H1 (cell line): Measurements from ENCODE around the gene FMNL1. TPM values are rescaled to one million over a fixed set of nuclear protein-coding genes. Genes with fewer than 3 reads are reported as not detected.

Experiments
- CTCF ChIA-PET: fragments of 300-600 bp; sonication (Branson Sonifier 250); formaldehyde crosslinking; loops from one replicate; lab custom pipeline; 2021; ENCODE audit not compliant: partially characterized antibody; lab: Charles Lee
- POLR2A ChIA-PET: fragments of 300-600 bp; sonication (Branson Sonifier 250); formaldehyde crosslinking; loops from one replicate; lab custom pipeline; 2021; ENCODE audit warnings: inconsistent platforms; ENCODE audit not compliant: partially characterized antibody; lab: Charles Lee
- DNase-seq, 2 experiments: peaks; one replicate each; pipeline versions ENCODE4 v3.0.0 to v3.0.0-alpha.2; 2010 to 2022; ENCODE audit warnings: low spot score in 2 of 2, low read depth in 1 of 2, mixed read lengths in 1 of 2
- FAIRE-seq: peaks from 2 replicates; lab custom pipeline; 2011; peaks lifted over from hg19 to GRCh38; lab: Jason Lieb, UNC
- H2AFZ ChIP-seq: 2 replicates; pipeline ENCODE4 v1.8.1; 2012; ENCODE audit warnings: low read length, inconsistent platforms
- H2AK5ac ChIP-seq: 2 replicates; pipeline ENCODE4 v1.6.1; 2013; ENCODE audit warnings: low read depth, low read length
- H2BK120ac ChIP-seq: replicated peaks from 2 replicates; pipeline ENCODE3; 2013; ENCODE audit warnings: low read depth, low read length, inconsistent platforms
- H2BK12ac ChIP-seq: 2 replicates; pipeline ENCODE4 v1.6.1; 2013; ENCODE audit warnings: low read depth, low read length
- H2BK15ac ChIP-seq: 2 replicates; pipeline ENCODE4 v1.6.1; 2013; ENCODE audit warnings: low read length
- H2BK20ac ChIP-seq: 2 replicates; pipeline ENCODE4 v1.6.1; 2013; ENCODE audit warnings: low read length
- H2BK5ac ChIP-seq: 2 replicates; pipeline ENCODE4 v1.6.1; 2013; ENCODE audit warnings: low read depth, low read length
- H3K14ac ChIP-seq: 2 replicates; pipeline ENCODE4 v1.6.1; 2013; ENCODE audit warnings: inconsistent platforms; ENCODE audit not compliant: insufficient read length
- H3K18ac ChIP-seq: 2 replicates; pipeline ENCODE4 v1.6.1; 2013; ENCODE audit warnings: low read length; ENCODE audit errors: extremely low read depth
- H3K23ac ChIP-seq: 2 replicates; pipeline ENCODE4 v1.6.1; 2013; ENCODE audit warnings: inconsistent platforms; ENCODE audit not compliant: insufficient read length
- H3K23me2 ChIP-seq: 2 replicates; pipeline ENCODE4 v1.6.1; 2013; ENCODE audit warnings: low read depth, low read length
- H3K27ac ChIP-seq: 2 replicates; pipeline ENCODE4 v1.6.1; 2011; ENCODE audit warnings: low read depth, low read length, inconsistent platforms
- H3K27me3 ChIP-seq, 4 experiments: replicated peaks in 1 of 4; 1 replicate in 1 of 4; 2 replicates in 3 of 4; pipeline versions ENCODE4 v1.6.1 to v1.8.1; 2011 to 2013; ENCODE audit warnings: low read length in 3 of 4, mild to moderate bottlenecking in 3 of 4, inconsistent platforms in 2 of 4, mixed read lengths in 2 of 4, moderate library complexity in 1 of 4; ENCODE audit not compliant: control insufficient read depth in 3 of 4, insufficient read depth in 3 of 4; ENCODE audit errors: extremely low read depth in 1 of 4
- H3K36me3 ChIP-seq, 4 experiments: 2 replicates each; pipeline versions ENCODE4 v1.6.1 to v1.8.1; 2011 to 2013; ENCODE audit warnings: mild to moderate bottlenecking in 4 of 4, low read length in 3 of 4, moderate library complexity in 2 of 4, control low read depth in 1 of 4, inconsistent platforms in 1 of 4; ENCODE audit not compliant: insufficient read depth in 4 of 4, control insufficient read depth in 2 of 4
- H3K4ac ChIP-seq: replicated peaks from 2 replicates; pipeline ENCODE3; 2013; ENCODE audit warnings: low read length, low read depth, mixed read lengths, inconsistent platforms; ENCODE audit not compliant: insufficient read length
- H3K4me1 ChIP-seq, 4 experiments: replicated peaks in 1 of 4; 1 replicate in 1 of 4; 2 replicates in 3 of 4; pipeline versions ENCODE4 v1.6.1 to v1.8.1; 2011 to 2013; ENCODE audit warnings: low read length in 3 of 4, inconsistent platforms in 2 of 4, mixed read lengths in 1 of 4; ENCODE audit not compliant: insufficient read depth in 4 of 4, control insufficient read depth in 3 of 4
- H3K4me2 ChIP-seq, 2 experiments: 2 replicates each; pipeline versions ENCODE4 v1.6.1 to v1.8.1; 2011 to 2013; ENCODE audit warnings: low read depth in 2 of 2, low read length in 2 of 2, control low read depth in 1 of 2, inconsistent platforms in 1 of 2, mild to moderate bottlenecking in 1 of 2; ENCODE audit not compliant: insufficient read depth in 1 of 2
- H3K4me3 ChIP-seq, 4 experiments: fragments of 200-600, 300-600 bp in 1 of 4; sonication (generic), shearing (Covaris generic), sonication (Bioruptor Twin) in 1 of 4; 2 replicates each; pipeline versions ENCODE4 v1.5.1 to v1.8.1; 2011 to 2016; ENCODE audit warnings: low read length in 4 of 4, low read depth in 3 of 4, control low read depth in 2 of 4, inconsistent platforms in 2 of 4, mild to moderate bottlenecking in 2 of 4, mixed read lengths in 1 of 4, moderate library complexity in 1 of 4; ENCODE audit not compliant: insufficient read depth in 2 of 4; ENCODE audit errors: extremely low read depth in 1 of 4
- H3K56ac ChIP-seq: replicated peaks from 2 replicates; pipeline ENCODE3; 2013; ENCODE audit warnings: low read depth, mild to moderate bottlenecking, mixed read lengths, low read length, inconsistent platforms; ENCODE audit not compliant: insufficient read length
- H3K79me1 ChIP-seq: 2 replicates; pipeline ENCODE4 v1.6.1; 2013; ENCODE audit warnings: low read depth, low read length, control low read depth
- H3K79me2 ChIP-seq, 2 experiments: 2 replicates each; pipeline versions ENCODE4 v1.6.1 to v1.8.1; 2012 to 2013; ENCODE audit warnings: low read length in 2 of 2, mild to moderate bottlenecking in 2 of 2, inconsistent platforms in 1 of 2; ENCODE audit not compliant: insufficient read depth in 2 of 2, control insufficient read depth in 1 of 2
- H3K9ac ChIP-seq, 4 experiments: replicated peaks in 1 of 4; 1 replicate in 1 of 4; 2 replicates in 3 of 4; pipeline versions ENCODE4 v1.6.1 to v1.8.1; 2011 to 2013; ENCODE audit warnings: low read depth in 3 of 4, low read length in 3 of 4, control low read depth in 2 of 4, mild to moderate bottlenecking in 2 of 4, moderate library complexity in 2 of 4, inconsistent platforms in 1 of 4; ENCODE audit errors: extremely low read depth in 1 of 4
- H3K9me3 ChIP-seq, 2 experiments: 2 replicates each; pipeline versions ENCODE4 v1.6.1 to v1.8.1; 2012 to 2013; ENCODE audit warnings: mild to moderate bottlenecking in 2 of 2, moderate library complexity in 2 of 2, control low read depth in 1 of 2, inconsistent platforms in 1 of 2, low read depth in 1 of 2, low read length in 1 of 2, mixed read lengths in 1 of 2; ENCODE audit not compliant: insufficient read depth in 2 of 2
- H4K20me1 ChIP-seq, 2 experiments: replicated peaks in 1 of 2; 2 replicates each; pipeline versions ENCODE3 to v1.8.1; 2011 to 2013; ENCODE audit warnings: inconsistent platforms in 2 of 2, low read length in 2 of 2, mild to moderate bottlenecking in 1 of 2; ENCODE audit not compliant: insufficient read depth in 2 of 2, control insufficient read depth in 1 of 2
- H4K5ac ChIP-seq: 2 replicates; pipeline ENCODE4 v1.6.1; 2013; ENCODE audit warnings: low read length, low read depth, mixed read lengths, inconsistent platforms; ENCODE audit not compliant: insufficient read length
- H4K8ac ChIP-seq: 2 replicates; pipeline ENCODE4 v1.8.0; 2013; ENCODE audit warnings: mild to moderate bottlenecking, moderate library complexity, low read length, inconsistent platforms; ENCODE audit not compliant: insufficient read depth; ENCODE audit errors: extremely low read depth
- H4K91ac ChIP-seq: replicated peaks from 2 replicates; pipeline ENCODE3; 2013; ENCODE audit warnings: low read length, mixed read lengths, inconsistent platforms; ENCODE audit not compliant: insufficient read length
- BACH1 ChIP-seq: IDR thresholded peaks from 2 replicates; pipeline ENCODE4 v1.6.1; 2012; ENCODE audit warnings: low read length, improper control_type of control experiment
- CBX8 ChIP-seq: fragments of 300-800, 300-1000 bp; sonication (generic); IDR thresholded peaks from 2 replicates; pipeline ENCODE4 v1.7.1; 2016; ENCODE audit warnings: low read depth, low read length, borderline replicate concordance
- CREB1 ChIP-seq: IDR thresholded peaks from 2 replicates; pipeline ENCODE4 v1.6.1; 2012; ENCODE audit warnings: inconsistent platforms
- EP300 ChIP-seq, 2 experiments: IDR thresholded peaks; 1 replicate in 1 of 2; 2 replicates in 1 of 2; pipeline ENCODE4 v1.6.1; 2011 to 2012; ENCODE audit warnings: low read depth in 2 of 2, low read length in 2 of 2, mild to moderate bottlenecking in 2 of 2, borderline replicate concordance in 1 of 2, inconsistent platforms in 1 of 2, moderate library complexity in 1 of 2
- NANOG ChIP-seq: IDR thresholded peaks from 2 replicates; pipeline ENCODE4 v1.6.1; 2011; ENCODE audit warnings: low read length, low read depth, mild to moderate bottlenecking, inconsistent platforms; ENCODE audit not compliant: insufficient read depth, poor library complexity, severe bottlenecking
- RFX5 ChIP-seq: IDR thresholded peaks from 2 replicates; pipeline ENCODE4 v1.6.1; 2011; ENCODE audit warnings: low read depth, low read length, improper control_type of control experiment, borderline replicate concordance
- RNF2 ChIP-seq: fragments of 200-900, 300-1000 bp; sonication (generic); IDR thresholded peaks from 2 replicates; pipeline ENCODE4 v1.7.1; 2016; ENCODE audit warnings: borderline replicate concordance, low read depth, mild to moderate bottlenecking, antibody characterized with exemption, low read length; ENCODE audit not compliant: poor library complexity, severe bottlenecking; ENCODE audit errors: missing control alignments
- RXRA ChIP-seq: IDR thresholded peaks from 2 replicates; pipeline ENCODE4 v1.6.1; 2011; ENCODE audit warnings: low read depth, mild to moderate bottlenecking, low read length, moderate library complexity; ENCODE audit not compliant: insufficient read depth
- SAP30 ChIP-seq: fragments of 300-600 bp; sonication (generic); IDR thresholded peaks from 2 replicates; pipeline ENCODE4 v1.7.1; 2012; ENCODE audit warnings: low read length, moderate library complexity, mild to moderate bottlenecking, inconsistent platforms; ENCODE audit not compliant: insufficient read depth, insufficient replicate concordance
- SP2 ChIP-seq: IDR thresholded peaks from 2 replicates; pipeline ENCODE4 v1.6.1; 2012; ENCODE audit warnings: mild to moderate bottlenecking, low read length, inconsistent platforms
- SUZ12 ChIP-seq: fragments of 200-600 bp; sonication (generic); IDR thresholded peaks from 2 replicates; pipeline ENCODE4 v1.6.1; 2012; ENCODE audit warnings: mild to moderate bottlenecking, inconsistent platforms, low read length, moderate library complexity, mixed read lengths
- TAF1 ChIP-seq: IDR thresholded peaks from 2 replicates; pipeline ENCODE4 v1.6.1; 2011; ENCODE audit warnings: mild to moderate bottlenecking, low read depth, low read length
- TCF12 ChIP-seq: IDR thresholded peaks from 2 replicates; pipeline ENCODE4 v1.6.1; 2011; ENCODE audit warnings: low read depth, mild to moderate bottlenecking, low read length
- WGBS, 2 experiments: shearing (Covaris generic) in 1 of 2; methylation state at CpG; one replicate each; pipeline versions ENCODE4 v1.1.6 to v1.1.7; 2013 to 2015; ENCODE audit warnings: low lambda C conversion rate in 2 of 2, mixed read lengths in 2 of 2, inconsistent platforms in 1 of 2, low coverage in 1 of 2, missing lambda C conversion rate in 1 of 2; ENCODE audit not compliant: insufficient replicate concordance in 2 of 2, insufficient coverage in 1 of 2, insufficient read length in 1 of 2; ENCODE audit errors: extremely low coverage in 1 of 2, missing lambda C conversion rate in 1 of 2; 5-methylcytosine and 5-hydroxymethylcytosine counted together
- polyA plus RNA-seq, 7 experiments: library from polyadenylated mRNA; depleted of rRNA in 3 of 7; stranded (reverse) in 5 of 7; unstranded in 2 of 7; fragments of >200 nt in 5 of 7; fragments of 200-250 nt in 2 of 7; gene quantifications; 1 replicate in 5 of 7; 2 replicates in 1 of 7; 4 replicates in 1 of 7; pipeline versions ENCODE4 v1.2.1 to v1.2.3, GENCODE V29; 2011 to 2013; ENCODE audit warnings: missing spikeins in 2 of 7, mixed read lengths in 2 of 7
- total RNA-seq: library from RNA; stranded (reverse); fragmentation: NEBNext Ultra II Directional; extraction: Animal tissue kit (Norgen Biotek cat#: 25700); gene quantifications from 2 replicates; pipeline ENCODE4 v1.2.1, GENCODE V29; 2021

FMNL1 gene
- total and polyA plus RNA-seq, 2 of the 8 experiments (the other 6 are each of a cell fraction or from before 2014, with no cell fraction given), result 2.5 to 8.6 TPM

DNA sequence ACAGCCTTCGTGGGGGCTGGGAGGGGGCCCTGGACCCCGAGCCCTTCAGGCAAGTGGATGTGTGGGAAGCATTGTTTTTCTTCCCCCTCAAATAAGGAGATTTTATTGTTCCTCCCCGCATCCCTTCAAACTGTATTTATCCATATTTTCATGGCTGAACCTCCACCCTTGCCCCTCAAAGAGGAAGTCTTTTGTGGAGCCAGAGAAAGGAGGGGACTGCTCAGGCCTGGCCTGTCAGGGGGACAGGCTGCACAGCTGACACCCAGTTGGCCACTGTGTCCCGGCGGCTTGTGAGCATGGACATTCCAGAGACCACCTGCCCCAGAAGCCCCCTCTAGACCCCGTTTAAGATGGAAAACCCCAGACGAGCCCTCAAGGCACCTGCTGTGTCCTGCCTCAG, 44.1 kb upstream of the FMNL1 start:
- no peak for FAIRE-seq
- TF ChIP-seq SUZ12 (no peak), CREB1 (no peak), CBX8 (no peak), TCF12 (no peak), RFX5 (no peak), EP300 (IDR thresholded peaks at IDR 0.05; ENCODE audit: borderline replicate concordance in 1 of 2, low read depth in 2 of 2, low read length in 2 of 2) (no peak), BACH1 (no peak), SAP30 (no peak), SP2 (no peak), RXRA (no peak), RNF2 (no peak), TAF1 (no peak), NANOG (no peak)

More for the DNA sequence above, 44.1 kb upstream of the FMNL1 start:
- no peak overlapping the region for H3K4me3 ChIP-seq
- no peak overlapping the region for H3K14ac ChIP-seq
- H4K8ac ChIP-seq, result no peak overlapping the region
- H4K91ac ChIP-seq, result no peak overlapping the region
- 88% methylated on average over 7 of the region's 7 CpGs; no CpG with 5 or more reads in 1 of the 2 experiments for WGBS, 2 experiments
- ChIA-PET CTCF (interaction anchor here (0.6 to 2.6 kb wide), 3 partner anchors 27 to 52 kb away, joined by 3 to 17 read pairs (median 12); partner anchors contain the start of gene ACBD4), POLR2A (interaction anchor here (2.0 to 26.8 kb wide), 3 partner anchors 8 to 24 kb away, joined by 6 to 1076 read pairs (median 7); partner anchors contain the start of genes HEXIM1 and HEXIM2)
- H3K27me3 ChIP-seq, result no peaks in the 10 kb centered on the region
- H3K23ac ChIP-seq, result no peak overlapping the region
- H3K36me3 ChIP-seq, result no peaks in the 10 kb centered on the region
- no peaks in the 10 kb centered on the region for H3K9me3 ChIP-seq
- no peaks in the 10 kb centered on the region for H4K20me1 ChIP-seq
- H3K79me2 ChIP-seq, result no peaks in the 10 kb centered on the region
- H2AFZ ChIP-seq, result peak overlapping the region; percentile 0; the same call in 1 of the 2 replicates
- 0 out of 2 replicates have a peak overlapping the region, but pooled peaks have one; percentile 11 for H2BK12ac ChIP-seq
- no peak overlapping the region for H4K5ac ChIP-seq
- H2BK5ac ChIP-seq, result no peak overlapping the region
- no peak overlapping the region for H3K4me2 ChIP-seq
- DNase-seq, result no peak
- H3K4me1 ChIP-seq, result peaks cover 4 to 6% (median 6%) of the 10 kb centered on the region in 4 experiments
- no peaks in the 10 kb centered on the region for H3K79me1 ChIP-seq
- H3K4ac ChIP-seq, result no peak overlapping the region
- no peak overlapping the region for H3K56ac ChIP-seq
- no peak overlapping the region for H2BK120ac ChIP-seq
- H3K27ac ChIP-seq, result no peak overlapping the region
- H3K23me2 ChIP-seq, result no peaks in the 10 kb centered on the region
- no peak overlapping the region for H2BK20ac ChIP-seq
- no peak overlapping the region for H3K9ac ChIP-seq
- peak overlapping the region; percentile 88; the same call in 1 of the 2 replicates for H2AK5ac ChIP-seq
- no peak overlapping the region for H2BK15ac ChIP-seq
- H3K18ac ChIP-seq, result no peak overlapping the region
